Heart left ventricle (tissue), 16 donors: ENCODE results near the gene LYG2. TPM values are rescaled to one million over a fixed set of nuclear protein-coding genes. Genes with fewer than 3 reads are reported as not detected.
"Not testable (repeated sequence)": the region's sequence is repeated elsewhere in the genome, so short reads cannot be mapped to it uniquely, and the experiment has no call there.

Experiments
- ATAC-seq, 4 donors: fragments of 200-7000 bp; cut with Tn5 transposase; one replicate each; pipeline ENCODE4 v1.9.1; 2020 to 2022; ENCODE audit warnings: moderate library complexity in 4 of 4, mild to moderate bottlenecking in 3 of 4, moderate number of reproducible peaks in 1 of 4
- DNase-seq, 5 donors: peaks; one replicate each; pipeline ENCODE4 v3.0.0-alpha.2; 2020
- H3K27ac ChIP-seq, 12 donors: fragments of 200-600 bp; sonication (generic) in 4 of 12; one replicate each; pipeline versions ENCODE4 v1.5.0 to v1.8.0; 2016 to 2022; ENCODE audit warnings: mild to moderate bottlenecking in 2 of 12
- H3K27me3 ChIP-seq, 9 donors: fragments of 200-600 bp; sonication (generic) in 2 of 9; one replicate each; pipeline versions ENCODE4 v1.5.1 to v1.8.0; 2016 to 2022; ENCODE audit warnings: mild to moderate bottlenecking in 3 of 9
- H3K36me3 ChIP-seq, 9 donors: fragments of 200-600 bp; sonication (generic) in 2 of 9; one replicate each; pipeline versions ENCODE4 v1.5.0 to v1.8.0; 2018 to 2022; ENCODE audit warnings: mild to moderate bottlenecking in 2 of 9
- H3K4me1 ChIP-seq, 12 donors: fragments of 200-600 bp; sonication (generic) in 4 of 12; one replicate each; pipeline versions ENCODE4 v1.5.0 to v1.8.0; 2016 to 2022; ENCODE audit warnings: mild to moderate bottlenecking in 3 of 12
- H3K4me3 ChIP-seq, 12 donors: fragments of 200-600 bp; sonication (generic) in 4 of 12; one replicate each; pipeline versions ENCODE4 v1.5.0 to v1.8.0; 2017 to 2022; ENCODE audit warnings: mild to moderate bottlenecking in 9 of 12, moderate library complexity in 4 of 12
- H3K9me3 ChIP-seq, 12 donors: fragments of 200-600 bp; sonication (generic) in 4 of 12; one replicate each; pipeline versions ENCODE4 v1.5.0 to v1.8.0; 2016 to 2022; ENCODE audit warnings: mild to moderate bottlenecking in 1 of 12
- POLR2A ChIP-seq, 2 donors: fragments of 450-650 bp; IDR thresholded peaks; one replicate each; pipeline ENCODE4 v1.6.1; 2017; ENCODE audit warnings: antibody characterized with exemption in 2 of 2, mild to moderate bottlenecking in 2 of 2, moderate library complexity in 2 of 2
- WGBS, 4 donors: extraction: QIAGEN DNeasy Blood & Tissue Kit in 2 of 4; methylation state at CpG; one replicate each; pipeline versions ENCODE4 v1.1.5 to v1.1.7; 2013 to 2018; 5-methylcytosine and 5-hydroxymethylcytosine counted together
- intact Hi-C, 10 donors: fragments of 100-400 bp; cut with DNase I; formaldehyde crosslinking; loops; one replicate each; pipeline versions ENCODE4 v1.11.1 to v1.14.2; 2022
- long read RNA-seq, 3 donors: library from polyadenylated mRNA; unstranded; transcript quantifications; one replicate each; pipeline ENCODE4 v2.0.0, GENCODE V29; 2020 to 2021
- polyA plus RNA-seq, 2 donors: library from polyadenylated mRNA; stranded (reverse); fragments of 200-250 nt; gene quantifications; one replicate each; pipeline ENCODE4 v1.2.3, GENCODE V29; 2013
- total RNA-seq, 9 donors: library from RNA; depleted of rRNA in 2 of 9; stranded (reverse); fragments of >200 nt in 2 of 9; fragmentation: NEBNext Ultra II Directional in 3 of 9; extraction: Animal tissue kit (Norgen Biotek cat#: 25700) in 3 of 9; gene quantifications; one replicate each; pipeline versions ENCODE4 v1.1.0 to v1.2.4, GENCODE V29; 2016 to 2023
- TF ChIP-seq, protein P1 (sequence below), 12 donors: fragments of 200-600 bp; sonication (generic) in 4 of 12; IDR thresholded peaks; one replicate each; pipeline versions ENCODE4 v1.5.0 to v1.8.0; 2018 to 2022; ENCODE audit warnings: antibody characterized with exemption in 12 of 12, mild to moderate bottlenecking in 5 of 12
- donor health status: ischemic (EF 13 %, LVEDD 7.1; RV severe dilation, severe dysfunction).
- donor health status: healthy with polysubstance abuse.
- donor health status: DM: no; HTN: yes; CAD: no.
- donor health status: DM: no; HTN: no; CAD: no.
- donor health status: ischemic (EF 25% LVEDD 6.9; RV normal size, moderate dysfunction).
- donor health status: ischemic (EF 25% LVEDD 5.7; RV mildly dilated, moderate dysfunction).
- donor health status: healthy.
- donor health status: DM: yes; HTN: yes; CAD: no.
- donor health status: ischemic (EF 35%, LVEDD 5.7; RV mildly dilated, moderate dysfunction).
- donor health status: nonischemic (EF 11% LVEDD 7.7; RV severe dilation, severe dysfunction).
- donor health status: DM: yes; HTN: yes; CAD: no.
- donor health status: PGD.
- donor health status: ischemic (EF 29% LVEDD 5.4; RV normal size, mild dysfunction).
- donor health status: nonischemic (EF 23%, LVEDD 6.1; RV moderate dilation, normal function).

Gene LYG2, protein sequence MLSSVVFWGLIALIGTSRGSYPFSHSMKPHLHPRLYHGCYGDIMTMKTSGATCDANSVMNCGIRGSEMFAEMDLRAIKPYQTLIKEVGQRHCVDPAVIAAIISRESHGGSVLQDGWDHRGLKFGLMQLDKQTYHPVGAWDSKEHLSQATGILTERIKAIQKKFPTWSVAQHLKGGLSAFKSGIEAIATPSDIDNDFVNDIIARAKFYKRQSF
- total RNA-seq (not detected), polyA plus RNA-seq (not detected)
- long read RNA-seq, donor 1 = 0 reads
- long read RNA-seq, donor 2 = 0 reads
- long read RNA-seq, donor 3 = 0 reads

DNA sequence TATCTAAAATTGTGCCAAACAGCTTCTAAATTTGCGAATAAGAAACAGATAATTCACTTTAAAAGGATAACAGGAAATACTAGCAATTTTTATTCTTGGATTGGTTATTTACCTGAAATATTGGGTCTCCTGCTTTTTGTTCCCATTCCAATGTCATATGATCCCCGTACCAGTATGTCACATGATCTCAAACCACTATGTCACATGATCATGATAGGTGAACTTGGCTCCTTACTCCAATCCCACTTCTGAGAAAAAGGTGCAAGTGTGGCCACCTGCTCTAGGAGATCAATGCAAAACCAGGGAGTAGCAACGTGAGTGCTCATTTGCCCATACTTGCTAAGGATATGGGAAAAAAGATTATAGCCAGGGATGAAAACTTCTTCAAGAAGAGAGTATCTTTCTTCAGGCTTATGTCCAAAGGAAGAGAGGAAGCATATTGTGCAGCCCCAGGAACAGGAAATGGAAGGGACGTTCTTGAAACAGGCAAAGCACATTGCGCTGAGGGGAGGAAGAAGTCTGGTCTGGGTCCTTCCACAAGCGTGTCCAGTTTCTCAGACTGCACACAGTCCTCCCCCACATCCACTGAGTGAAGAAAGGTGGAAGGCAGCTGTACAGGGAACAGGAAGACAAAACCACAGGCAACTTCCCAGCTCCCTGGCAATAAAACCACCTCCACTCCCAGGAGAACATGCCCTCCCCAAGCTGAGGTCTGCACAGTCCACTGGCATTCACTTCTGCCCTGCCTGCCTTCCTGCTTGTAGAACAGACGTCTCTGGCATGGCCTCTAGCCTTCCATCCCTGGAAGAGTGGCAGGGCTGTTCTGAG lies at the start of gene LYG2:
LYG2 (minus strand) TSS at position 176 of the 828 bp plus-strand sequence. CDS start 1,406 bp downstream, outside the sequence.
- Histone ChIP-seq H3K9me3 (peaks cover 0 to 18% (median 0%) of the 10 kb centered on the region in 12 donors), H3K27me3 (no peaks in the 10 kb centered on the region), H3K36me3 (no peaks in the 10 kb centered on the region), H3K4me1 (no peaks in the 10 kb centered on the region), H3K27ac (no peak within 1 kb of the TSS), H3K4me3 (no peak within 1 kb of the TSS)
- DNase-seq (no peak), ATAC-seq (no peak)
- intact Hi-C loops = no loop called here
- TF ChIP-seq POLR2A (IDR thresholded peaks at IDR 0.05) = no peak
- TF ChIP-seq, protein P1, sequence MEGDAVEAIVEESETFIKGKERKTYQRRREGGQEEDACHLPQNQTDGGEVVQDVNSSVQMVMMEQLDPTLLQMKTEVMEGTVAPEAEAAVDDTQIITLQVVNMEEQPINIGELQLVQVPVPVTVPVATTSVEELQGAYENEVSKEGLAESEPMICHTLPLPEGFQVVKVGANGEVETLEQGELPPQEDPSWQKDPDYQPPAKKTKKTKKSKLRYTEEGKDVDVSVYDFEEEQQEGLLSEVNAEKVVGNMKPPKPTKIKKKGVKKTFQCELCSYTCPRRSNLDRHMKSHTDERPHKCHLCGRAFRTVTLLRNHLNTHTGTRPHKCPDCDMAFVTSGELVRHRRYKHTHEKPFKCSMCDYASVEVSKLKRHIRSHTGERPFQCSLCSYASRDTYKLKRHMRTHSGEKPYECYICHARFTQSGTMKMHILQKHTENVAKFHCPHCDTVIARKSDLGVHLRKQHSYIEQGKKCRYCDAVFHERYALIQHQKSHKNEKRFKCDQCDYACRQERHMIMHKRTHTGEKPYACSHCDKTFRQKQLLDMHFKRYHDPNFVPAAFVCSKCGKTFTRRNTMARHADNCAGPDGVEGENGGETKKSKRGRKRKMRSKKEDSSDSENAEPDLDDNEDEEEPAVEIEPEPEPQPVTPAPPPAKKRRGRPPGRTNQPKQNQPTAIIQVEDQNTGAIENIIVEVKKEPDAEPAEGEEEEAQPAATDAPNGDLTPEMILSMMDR (IDR thresholded peaks at IDR 0.05) = no peak
- WGBS, 4 donors = 70 to 76% (median 73%) methylated on average over 7 of the region's 7 CpGs

DNA sequence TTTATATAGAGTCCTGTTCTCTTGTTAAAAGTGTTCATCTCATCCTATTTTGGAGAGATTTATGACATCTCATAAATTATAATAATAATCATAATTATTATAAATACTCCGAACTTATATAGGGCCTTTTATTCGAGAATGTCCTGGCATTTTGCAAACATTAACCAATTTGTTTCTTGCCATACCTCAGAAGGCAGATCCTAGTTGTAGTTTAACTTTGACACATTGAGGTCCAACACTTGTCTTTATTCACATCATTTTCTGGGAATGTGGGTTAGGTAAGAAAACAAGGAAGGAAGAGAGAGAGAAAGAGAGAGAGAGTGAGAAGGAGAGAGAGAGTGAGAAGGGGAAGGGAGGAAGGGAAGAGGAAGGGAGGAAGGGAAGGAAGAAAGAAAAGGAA lies 45.6 kb upstream of the LYG2 start, which contains the start of gene LYG1:
LYG1 (minus strand) TSS at position 101 of the 400 bp plus-strand sequence. CDS start 5,527 bp downstream, outside the sequence.
- DNase-seq, H3K4me3 ChIP-seq, ATAC-seq, H3K4me1 ChIP-seq, H3K27me3 ChIP-seq, H3K27ac ChIP-seq, intact Hi-C loops, H3K9me3 ChIP-seq: not testable (repeated sequence)
- WGBS, 4 donors = 88 to 95% (median 92%) methylated on average over 2 of the region's 2 CpGs
- peaks cover 0 to 25% (median 13%) of the 10 kb centered on the region in 9 donors for H3K36me3 ChIP-seq

DNA sequence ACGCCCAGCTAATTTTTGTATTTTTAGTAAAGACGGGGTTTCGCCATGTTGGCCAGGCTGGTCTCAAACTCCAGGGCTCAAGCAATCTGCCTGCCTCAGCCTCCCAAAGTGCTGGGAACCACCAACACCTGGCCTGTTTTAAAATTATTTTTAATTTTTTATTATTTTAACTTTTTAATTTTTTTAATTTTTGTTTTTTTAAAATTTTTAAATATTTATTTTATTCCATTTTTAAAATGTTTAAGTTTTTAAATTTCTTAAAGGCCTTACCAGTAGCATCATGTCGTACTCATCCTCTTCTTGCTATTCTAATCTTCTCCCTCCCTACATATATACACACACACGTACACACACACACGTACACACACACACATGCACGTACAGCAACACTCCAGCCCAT lies 44.1 kb upstream of the LYG2 start:
- DNase-seq (no peak), ATAC-seq (no peak)
- intact Hi-C loops = no loop called here
- 94 to 97% (median 97%) methylated on average over 7 of the region's 7 CpGs for WGBS, 4 donors
- no peaks in the 10 kb centered on the region for H3K9me3 ChIP-seq
- H3K4me3 ChIP-seq = no peak overlapping the region
- H3K27me3 ChIP-seq = no peaks in the 10 kb centered on the region
- no peaks in the 10 kb centered on the region for H3K4me1 ChIP-seq
- no peak overlapping the region for H3K27ac ChIP-seq
- H3K36me3 ChIP-seq = peaks cover 0 to 22% (median 11%) of the 10 kb centered on the region in 9 donors
- TF ChIP-seq, protein P1 (IDR thresholded peaks at IDR 0.05) = no peak

DNA sequence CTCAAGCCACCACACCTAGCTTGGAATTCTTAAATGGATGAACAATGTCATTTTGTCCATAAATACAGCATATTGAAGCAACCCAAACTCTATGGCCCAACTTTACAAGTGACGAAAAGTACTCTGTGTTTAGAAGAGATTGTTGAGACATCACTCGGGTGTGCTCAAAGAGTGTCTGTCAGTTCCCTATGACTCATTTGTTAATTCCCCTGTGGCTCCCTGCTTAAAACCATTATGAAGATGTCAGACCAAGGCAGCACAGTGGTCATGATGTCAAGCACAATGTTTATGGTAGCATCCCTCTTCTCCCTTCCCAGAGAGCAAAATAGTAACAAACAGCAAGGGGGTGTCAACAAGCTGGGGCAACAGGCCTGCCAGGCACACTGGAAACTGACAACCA lies 42.5 kb upstream of the LYG2 start:
- Histone ChIP-seq H3K9me3 (no peaks in the 10 kb centered on the region), H3K27ac (no peak overlapping the region), H3K4me1 (no peaks in the 10 kb centered on the region), H3K4me3 (no peak overlapping the region), H3K36me3 (peaks cover 0 to 14% (median 6%) of the 10 kb centered on the region in 9 donors), H3K27me3 (no peaks in the 10 kb centered on the region)
- no peak for DNase-seq
- ATAC-seq = no peak
- WGBS, 4 donors = 64 to 88% (median 77%) methylated on average over 2 of the region's 2 CpGs
- intact Hi-C loops = no loop called here
- TF ChIP-seq, protein P1 (IDR thresholded peaks at IDR 0.05) = no peak
- no peak for TF ChIP-seq POLR2A (IDR thresholded peaks at IDR 0.05)
